Fibroblast of mammary gland (primary cell): ENCODE results near the gene KLHL29.

ENCODE experiments used
- DNase-seq: peaks from one replicate; pipeline ENCODE4 v3.0.0-alpha.2; 2010; ENCODE audit warnings: low read depth
- H3K4me3 ChIP-seq: 2 replicates; pipeline ENCODE4 v1.5.1; 2011; ENCODE audit warnings: low read depth, mild to moderate bottlenecking, low read length, moderate library complexity; ENCODE audit not compliant: control insufficient read depth
- CTCF ChIP-seq: conservative IDR thresholded peaks from 2 replicates; pipeline ENCODE4 v1.5.1; 2011; ENCODE audit warnings: low read depth, low read length, inconsistent platforms; ENCODE audit not compliant: control insufficient read depth, insufficient read depth

Gene KLHL29

GRCh38 chr2:23540804-23541360, 155.9 kb downstream of the KLHL29 start:
- DNase-seq, result no peak
- TF ChIP-seq CTCF, result no peak
- no peak overlapping the region for H3K4me3 ChIP-seq

GRCh38 chr2:23541503-23542229, 156.7 kb downstream of the KLHL29 start:
- no peak for TF ChIP-seq CTCF
- DNase-seq, result peak; percentile 41
- no peak overlapping the region for H3K4me3 ChIP-seq

- no peak for DNase-seq
Observed at GRCh38 chr2:23542230-23542789, 157.3 kb downstream of the KLHL29 start.

GRCh38 chr2:23543302-23543701, 158.3 kb downstream of the KLHL29 start:
- DNase-seq, result no peak
- H3K4me3 ChIP-seq, result no peak overlapping the region
- TF ChIP-seq CTCF, result no peak

More at GRCh38 chr2:23542230-23542789, 157.3 kb downstream of the KLHL29 start:
- H3K4me3 ChIP-seq, result no peak overlapping the region
- TF ChIP-seq CTCF, result no peak

- no peak overlapping the region for H3K4me3 ChIP-seq
- no peak for TF ChIP-seq CTCF
- DNase-seq, result no peak
Observed at GRCh38 chr2:23543728-23544127, 158.7 kb downstream of the KLHL29 start.

GRCh38 chr2:23544589-23545295, 159.8 kb downstream of the KLHL29 start:
- no peak for TF ChIP-seq CTCF
- DNase-seq, result no peak

More at GRCh38 chr2:23544589-23545295, 159.8 kb downstream of the KLHL29 start:
- no peak overlapping the region for H3K4me3 ChIP-seq
